Measurements from ENCODE around the gene CLSTN1. TPM values are rescaled to one million over a fixed set of nuclear protein-coding genes. Genes with fewer than 3 reads are reported as not detected.

CLSTN1 gene
- polyA plus RNA-seq, 1 of the 3 experiments (the other 2 are of a cell fraction), result 59.6 TPM

- TF ChIP-seq ZBTB33 (IDR thresholded peaks at IDR 0.05; ENCODE audit: borderline replicate concordance, low read depth) (no peak), EZH2phosphoT487 (IDR thresholded peaks at IDR 0.05; ENCODE audit: borderline replicate concordance, low read depth) (no peak), GATA2 (CRISPR knock-in tag; IDR thresholded peaks at IDR 0.05) (no peak), MEF2A (IDR thresholded peaks at IDR 0.05; ENCODE audit: borderline replicate concordance, low read depth) (no peak), FOSL2 (IDR thresholded peaks at IDR 0.05; ENCODE audit: borderline replicate concordance, low read depth) (no peak), RAD21 (IDR thresholded peaks at IDR 0.05; ENCODE audit: low read length) (no peak), JUND (IDR thresholded peaks at IDR 0.05) (no peak)
Observed at GRCh38 chr1:9873385-9873784, 49.6 kb upstream of the CLSTN1 start (continued).

GRCh38 chr1:9872430-9873165 is 48.8 kb upstream of the CLSTN1 start:
- ChIA-PET CTCF (interaction anchor here (0.6 to 11.2 kb wide), 8 partner anchors 13 to 246 kb away, joined by 3 to 175 read pairs (median 18); partner anchors contain the start of genes LZIC and NMNAT1), POLR2A (no interaction called here)
- H3K4me3 ChIP-seq (ENCODE audit: low read depth in 2 of 2, low read length in 1 of 2), result no peak overlapping the region
- H3K27me3 ChIP-seq (ENCODE audit: insufficient read depth), result no peaks in the 10 kb centered on the region
- peaks cover 3 to 9% of the 10 kb centered on the region in 2 experiments for H3K36me3 ChIP-seq (replicated peaks in 1 of 2; ENCODE audit: control insufficient read depth in 1 of 2, insufficient read depth in 2 of 2, low read length in 1 of 2)
- H3K27ac ChIP-seq (ENCODE audit: low read depth in 2 of 2, low read length in 1 of 2), result no peak overlapping the region
- peaks cover 4% of the 10 kb centered on the region in 2 experiments; a peak in 1 of 4 replicates for H3K4me1 ChIP-seq (ENCODE audit: control insufficient read depth in 1 of 2, insufficient read depth in 2 of 2, low read depth in 1 of 2, low read length in 1 of 2)
- 63% methylated on average over 3 of the region's 11 CpGs for WGBS (ENCODE audit: low lambda C conversion rate)
- no peak overlapping the region for H3K9ac ChIP-seq
- H2AFZ ChIP-seq (ENCODE audit: low read depth), result no peak overlapping the region
- peak; percentile 59; the same call in 1 of the 2 replicates for TF ChIP-seq FOSL2 (IDR thresholded peaks at IDR 0.05; ENCODE audit: borderline replicate concordance, low read depth)
- TF ChIP-seq PBX3 (IDR thresholded peaks at IDR 0.05), result no peak
- H3K9me2 ChIP-seq, result no peaks in the 10 kb centered on the region
- H3K79me2 ChIP-seq (ENCODE audit: insufficient read depth), result no peaks in the 10 kb centered on the region
- H3K4me2 ChIP-seq, result 0 out of 2 replicates have a peak overlapping the region, but pooled peaks have one; percentile 19
- no peak for DNase-seq
- H3F3A ChIP-seq (replicated peaks; ENCODE audit: insufficient read depth), result peaks cover 5% of the 10 kb centered on the region
- no peaks in the 10 kb centered on the region for H3K9me3 ChIP-seq
- no peaks in the 10 kb centered on the region for H4K20me1 ChIP-seq (ENCODE audit: insufficient read depth)

DNA sequence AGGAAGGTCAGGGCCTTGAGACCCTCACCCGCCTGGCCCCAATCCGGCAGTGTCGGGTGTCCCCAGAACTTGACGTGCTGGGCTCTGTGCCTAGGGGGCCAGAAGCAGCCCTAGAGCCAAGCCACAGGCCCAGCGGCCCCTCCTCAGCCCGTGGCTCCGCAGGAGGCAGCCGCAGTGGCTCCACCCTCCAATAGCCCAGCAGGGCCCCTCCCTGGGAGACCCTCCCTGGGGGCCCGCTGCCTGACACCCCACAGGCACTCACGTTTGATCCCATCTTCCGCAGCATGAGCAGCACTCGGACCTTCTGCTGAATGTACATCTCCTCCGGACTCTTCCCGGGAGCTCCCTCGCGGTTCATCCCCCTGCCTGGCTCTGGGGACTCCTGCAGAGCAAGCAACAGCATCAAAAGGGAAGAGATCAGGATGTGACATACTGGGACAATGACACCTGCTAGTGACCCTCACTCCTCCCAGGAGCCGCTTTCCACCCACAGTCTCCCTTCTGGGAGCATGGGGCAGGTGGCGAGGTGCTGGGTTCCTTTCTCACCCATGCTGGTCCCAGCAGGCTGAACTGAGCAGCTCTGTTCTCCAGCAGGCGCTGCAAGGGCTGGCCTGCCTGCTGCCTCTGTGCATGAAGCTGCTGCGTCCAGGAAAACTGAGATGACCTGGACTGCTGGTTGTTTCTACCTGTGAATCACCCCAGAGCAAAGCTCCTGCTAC is 48.1 kb upstream of the CLSTN1 start:
- H3F3A ChIP-seq (replicated peaks; ENCODE audit: insufficient read depth), result no peaks in the 10 kb centered on the region
- H3K27me3 ChIP-seq (ENCODE audit: insufficient read depth), result no peaks in the 10 kb centered on the region
- H3K36me3 ChIP-seq (replicated peaks in 1 of 2; ENCODE audit: control insufficient read depth in 1 of 2, insufficient read depth in 2 of 2, low read length in 1 of 2), result peaks cover 3 to 9% of the 10 kb centered on the region in 2 experiments
- ChIA-PET CTCF (interaction anchor here (0.6 to 11.2 kb wide), 6 partner anchors 70 to 245 kb away, joined by 3 to 175 read pairs (median 3); partner anchors contain the start of genes LZIC and NMNAT1), POLR2A (no interaction called here)
- no peak overlapping the region for H3K9ac ChIP-seq
- H3K4me1 ChIP-seq (ENCODE audit: control insufficient read depth in 1 of 2, insufficient read depth in 2 of 2, low read depth in 1 of 2, low read length in 1 of 2), result peaks cover 4% of the 10 kb centered on the region in 2 experiments; a peak in 1 of 4 replicates
- H3K4me3 ChIP-seq (ENCODE audit: low read depth in 2 of 2, low read length in 1 of 2), result no peak overlapping the region
- H3K27ac ChIP-seq (ENCODE audit: low read depth in 2 of 2, low read length in 1 of 2), result no peak overlapping the region
- no peaks in the 10 kb centered on the region for H3K9me2 ChIP-seq
- no peaks in the 10 kb centered on the region for H3K9me3 ChIP-seq
- no peaks in the 10 kb centered on the region for H4K20me1 ChIP-seq (ENCODE audit: insufficient read depth)
- no peaks in the 10 kb centered on the region for H3K79me2 ChIP-seq (ENCODE audit: insufficient read depth)
- no peak overlapping the region for H3K4me2 ChIP-seq
- 97% methylated on average over 6 of the region's 20 CpGs for WGBS (ENCODE audit: low lambda C conversion rate)
- no peak for DNase-seq
- no peak overlapping the region for H2AFZ ChIP-seq (ENCODE audit: low read depth)
- TF ChIP-seq ZBTB33 (IDR thresholded peaks at IDR 0.05; ENCODE audit: borderline replicate concordance, low read depth) (no peak), FOXM1 (IDR thresholded peaks at IDR 0.05; ENCODE audit: low read depth) (no peak), FOXJ3 (CRISPR knock-in tag; IDR thresholded peaks at IDR 0.05) (no peak), GABPA (IDR thresholded peaks at IDR 0.05; ENCODE audit: low read depth) (no peak), CHD2 (IDR thresholded peaks at IDR 0.05; ENCODE audit: low read length, partially characterized antibody) (no peak), TEAD4 (IDR thresholded peaks at IDR 0.05; ENCODE audit: borderline replicate concordance, insufficient read depth) (no peak), SIN3A (IDR thresholded peaks at IDR 0.05; ENCODE audit: borderline replicate concordance, low read depth, low read length) (no peak), EZH2phosphoT487 (IDR thresholded peaks at IDR 0.05; ENCODE audit: borderline replicate concordance, low read depth) (no peak), PBX3 (IDR thresholded peaks at IDR 0.05) (no peak), YY1 (IDR thresholded peaks at IDR 0.05; ENCODE audit: low read depth) (no peak), EP300 (IDR thresholded peaks at IDR 0.05; ENCODE audit: borderline replicate concordance in 1 of 2, low read depth in 1 of 2, low read length in 1 of 2) (no peak)

Measured in SK-N-SH (cell line).